ENCODE measurements around the gene SLC24A4.

The SLC24A4 gene

DNA sequence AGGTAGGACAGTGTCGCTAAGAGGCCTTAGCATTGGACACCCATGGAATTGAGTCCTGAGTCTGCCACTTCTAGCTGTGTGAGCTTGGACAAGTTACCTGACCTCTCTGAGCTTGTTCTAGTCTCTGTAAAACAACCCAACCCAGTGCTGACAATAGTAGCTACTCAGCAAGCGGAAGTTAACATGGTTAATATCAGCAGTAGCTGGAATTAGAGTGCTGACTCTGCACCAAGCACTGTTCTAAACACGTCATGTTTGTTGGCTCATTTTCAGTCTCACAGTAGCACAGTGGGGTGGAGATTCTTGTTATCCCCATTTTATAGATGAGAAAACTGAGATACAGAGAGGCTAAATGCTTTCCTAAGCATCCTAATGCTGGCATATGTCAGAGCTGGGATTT, 143.1 kb downstream of the SLC24A4 start:
- intact Hi-C loops (cut with DNase I): no loop called here
- DNase-seq: peak in 1 of 10 donors; percentile 27

DNA sequence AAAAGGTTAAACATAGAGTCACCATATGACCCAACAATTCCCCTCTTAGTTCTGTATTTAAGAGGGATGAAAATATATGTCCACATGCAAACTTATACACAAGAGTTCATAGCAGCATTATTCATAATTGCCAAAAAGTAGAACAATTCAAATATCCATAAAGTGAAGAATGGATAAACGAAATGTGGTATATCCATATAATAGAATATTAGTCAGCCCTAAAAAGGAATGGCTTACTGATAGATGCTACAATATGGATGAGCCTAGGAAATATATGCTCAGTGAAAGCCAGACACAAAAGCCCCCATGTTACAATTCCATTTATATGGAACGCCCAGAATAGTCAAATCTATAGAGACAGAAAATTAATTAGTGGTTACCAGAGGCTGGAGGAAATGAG, 146.6 kb downstream of the SLC24A4 start:
- DNase-seq: no peak

DNA sequence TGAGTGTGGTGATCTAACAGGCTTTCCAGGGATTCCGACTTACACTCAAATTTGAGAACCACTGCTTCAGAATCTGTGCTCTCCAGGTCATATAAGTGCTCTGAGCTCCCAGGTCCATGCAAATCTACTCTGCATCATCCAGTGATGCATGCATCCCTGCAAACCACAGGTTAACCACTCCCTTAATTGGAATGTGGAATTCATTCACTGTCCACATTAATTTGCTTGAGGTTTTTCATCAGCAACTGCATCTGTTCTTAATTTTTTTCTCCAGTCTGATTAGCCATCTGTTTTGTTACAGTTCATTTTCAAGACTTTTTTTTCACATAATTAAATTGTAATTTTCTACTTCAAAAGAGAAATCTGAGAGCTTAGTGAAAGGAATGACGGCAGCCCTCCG, 147.2 kb downstream of the SLC24A4 start:
- no peak for DNase-seq
- intact Hi-C loops (cut with DNase I): no loop called here

More for the DNA sequence above, 146.6 kb downstream of the SLC24A4 start:
- intact Hi-C loops (cut with DNase I): no loop called here

- intact Hi-C loops (cut with DNase I): no loop called here
- DNase-seq: no peak
Observed at GRCh38 chr14:92470811-92471210, 147.8 kb downstream of the SLC24A4 start.

DNA sequence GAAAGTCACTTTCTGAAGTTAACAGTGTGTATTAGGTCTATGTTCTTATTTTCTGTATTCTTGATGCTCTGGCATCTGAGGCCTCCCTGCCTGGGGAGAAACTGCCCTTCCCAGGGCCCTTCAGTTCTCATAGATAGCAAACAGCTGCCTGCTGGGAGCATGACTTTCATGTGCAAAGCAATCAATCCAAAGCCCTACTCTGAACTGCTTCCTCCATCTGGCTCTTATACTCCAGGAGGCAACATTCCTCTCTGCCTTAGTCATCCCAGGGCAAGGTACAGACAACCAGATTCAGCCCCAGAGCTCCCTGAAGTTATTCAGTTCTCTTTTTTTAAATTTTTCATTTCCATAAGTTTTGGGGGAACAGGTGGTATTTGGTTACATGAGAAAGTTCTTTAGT, 149.0 kb downstream of the SLC24A4 start:
- intact Hi-C loops (cut with DNase I): no loop called here
- no peak for DNase-seq

DNA sequence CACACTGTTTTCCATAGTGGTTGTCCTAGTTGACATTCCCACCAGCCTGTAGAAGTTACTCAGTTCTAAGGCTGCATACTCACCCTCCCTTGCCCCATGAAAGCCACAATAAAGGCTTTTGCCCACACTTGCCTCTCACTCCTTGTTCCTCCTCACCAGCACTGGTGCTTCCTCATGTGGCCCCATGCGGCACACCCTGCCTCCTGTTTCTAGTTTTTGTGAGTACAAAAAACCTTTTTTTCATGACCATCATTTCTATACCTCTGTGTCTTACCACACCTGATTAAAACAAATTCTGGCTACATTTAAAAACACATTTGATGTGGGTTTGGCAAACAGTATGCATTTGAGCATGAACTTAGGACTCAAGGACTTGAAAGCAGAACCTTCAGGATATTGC, 149.9 kb downstream of the SLC24A4 start:
- peak in 1 of 10 donors; percentile 66 for DNase-seq
- intact Hi-C loops (cut with DNase I): no loop called here

- peak in 2 of 10 donors; percentile 30 to 48 for DNase-seq
- intact Hi-C loops (cut with DNase I): no loop called here
Observed at GRCh38 chr14:92473261-92473968, 150.4 kb downstream of the SLC24A4 start.

DNA sequence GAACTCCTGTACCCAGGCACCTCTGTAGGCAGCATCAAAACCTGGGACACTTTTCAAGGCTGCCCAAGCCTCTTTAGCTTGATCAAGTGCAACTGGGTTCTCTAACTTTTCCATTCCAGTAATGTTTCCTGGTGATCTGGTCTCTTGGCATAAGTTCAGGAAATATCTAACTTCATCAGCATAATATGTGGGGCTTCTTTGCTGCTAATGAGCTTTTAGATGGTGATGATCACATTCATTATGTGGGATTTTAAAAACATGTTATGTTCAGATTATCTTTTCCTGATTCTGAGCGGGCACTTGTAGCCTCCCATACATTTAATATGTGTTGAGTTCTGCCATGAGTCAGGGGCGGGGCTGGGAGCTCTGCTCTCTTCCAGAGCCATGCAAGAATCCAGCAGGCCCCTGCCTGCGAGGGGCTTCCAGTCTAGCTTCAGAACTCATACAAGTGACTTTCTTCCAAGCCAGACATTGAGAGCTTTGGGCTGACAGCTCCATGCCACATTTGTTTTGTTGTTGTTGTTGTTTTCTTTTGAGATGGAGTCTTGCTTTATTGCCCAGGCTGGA, 151.1 kb downstream of the SLC24A4 start:
- DNase-seq: peak in 1 of 10 donors; percentile 53
- intact Hi-C loops (cut with DNase I): no loop called here

GRCh38 chr14:92475037-92475436, 152.1 kb downstream of the SLC24A4 start:
- intact Hi-C loops (cut with DNase I): no loop called here
- no peak for DNase-seq

- intact Hi-C loops (cut with DNase I): no loop called here
- DNase-seq: peak in 1 of 10 donors; percentile 70
Observed at GRCh38 chr14:92475451-92476187, 152.7 kb downstream of the SLC24A4 start.

- peak in 1 of 10 donors; percentile 20 for DNase-seq
- intact Hi-C loops (cut with DNase I): no loop called here
Observed at GRCh38 chr14:92480856-92481255, 157.9 kb downstream of the SLC24A4 start.

GRCh38 chr14:92481386-92481785, 158.4 kb downstream of the SLC24A4 start:
- DNase-seq: peak in 1 of 10 donors; percentile 20
- intact Hi-C loops (cut with DNase I): no loop called here

DNA sequence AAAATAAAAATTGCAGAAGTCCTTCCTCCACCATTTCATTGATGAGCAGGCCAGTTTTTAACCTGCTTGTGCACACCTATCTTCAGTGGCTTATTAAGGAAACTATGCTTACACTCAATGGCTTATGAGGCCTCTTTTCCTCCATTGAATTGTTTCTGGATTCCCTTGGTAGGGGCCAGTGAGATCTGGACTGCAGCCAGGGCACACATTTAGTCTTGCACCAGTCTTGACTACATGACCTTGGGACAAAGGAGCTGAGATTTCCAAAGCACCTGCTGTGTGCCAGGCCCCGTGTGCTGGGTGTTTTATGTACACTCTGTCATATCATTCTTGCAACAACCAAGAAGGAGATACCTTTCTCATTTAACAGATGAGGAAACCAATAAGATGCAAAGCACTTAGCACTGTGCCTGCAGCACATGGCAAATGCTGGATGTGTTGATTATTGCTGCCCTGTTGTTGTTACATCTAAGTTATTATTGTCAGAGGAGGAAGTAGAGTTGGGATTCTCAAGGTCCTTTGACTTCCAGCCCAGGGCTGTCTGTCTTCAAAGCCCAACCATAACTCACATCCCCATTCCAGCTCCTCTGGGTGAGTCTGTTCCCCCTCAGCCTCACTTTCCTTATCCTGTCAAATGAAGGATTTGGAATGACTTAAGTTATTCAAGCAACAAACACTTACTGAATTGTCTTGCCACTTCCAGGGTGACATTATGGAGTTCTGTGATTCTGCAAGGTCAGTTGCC, 159.0 kb downstream of the SLC24A4 start:
- intact Hi-C loops (cut with DNase I): no loop called here
- DNase-seq: peak in 1 of 10 donors; percentile 24

DNA sequence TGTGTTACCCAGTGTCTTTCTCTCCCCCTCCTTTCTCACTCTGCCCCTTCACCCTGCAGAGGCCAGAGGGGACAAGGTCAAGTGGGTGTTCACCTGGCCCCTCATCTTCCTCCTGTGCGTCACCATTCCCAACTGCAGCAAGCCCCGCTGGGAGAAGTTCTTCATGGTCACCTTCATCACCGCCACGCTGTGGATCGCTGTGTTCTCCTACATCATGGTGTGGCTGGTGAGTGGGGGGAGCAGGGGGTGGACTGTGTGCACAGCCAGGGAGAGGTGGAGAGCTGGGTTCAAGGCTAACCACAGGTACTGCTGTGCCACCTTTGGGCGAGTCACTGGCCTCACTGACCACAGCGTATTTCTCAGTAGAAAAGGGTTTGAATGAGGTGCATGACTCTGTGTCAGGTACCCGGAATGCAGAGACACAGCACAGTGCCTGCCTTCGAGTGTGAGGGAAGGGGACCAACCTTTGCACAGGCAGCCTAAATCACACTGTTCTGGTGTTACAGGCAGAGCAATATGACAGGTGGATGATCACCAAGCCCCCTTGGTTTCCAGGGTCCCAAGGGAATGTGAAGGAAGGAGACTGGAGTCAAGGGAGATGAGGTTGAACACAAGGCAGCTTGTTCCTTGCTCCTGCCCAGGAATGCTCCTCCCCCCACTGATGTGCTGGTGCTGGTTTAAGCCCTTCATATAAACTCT, 159.8 kb downstream of the SLC24A4 start:
- peak in 1 of 10 donors; percentile 54 for DNase-seq
- intact Hi-C loops (cut with DNase I): no loop called here

GRCh38 chr14:92484132-92484823, 161.3 kb downstream of the SLC24A4 start:
- DNase-seq: peak in 1 of 10 donors; percentile 22
- intact Hi-C loops (cut with DNase I): no loop called here

- intact Hi-C loops (cut with DNase I): no loop called here
- DNase-seq: no peak
Observed at GRCh38 chr14:92486881-92487280, 163.9 kb downstream of the SLC24A4 start.

DNA sequence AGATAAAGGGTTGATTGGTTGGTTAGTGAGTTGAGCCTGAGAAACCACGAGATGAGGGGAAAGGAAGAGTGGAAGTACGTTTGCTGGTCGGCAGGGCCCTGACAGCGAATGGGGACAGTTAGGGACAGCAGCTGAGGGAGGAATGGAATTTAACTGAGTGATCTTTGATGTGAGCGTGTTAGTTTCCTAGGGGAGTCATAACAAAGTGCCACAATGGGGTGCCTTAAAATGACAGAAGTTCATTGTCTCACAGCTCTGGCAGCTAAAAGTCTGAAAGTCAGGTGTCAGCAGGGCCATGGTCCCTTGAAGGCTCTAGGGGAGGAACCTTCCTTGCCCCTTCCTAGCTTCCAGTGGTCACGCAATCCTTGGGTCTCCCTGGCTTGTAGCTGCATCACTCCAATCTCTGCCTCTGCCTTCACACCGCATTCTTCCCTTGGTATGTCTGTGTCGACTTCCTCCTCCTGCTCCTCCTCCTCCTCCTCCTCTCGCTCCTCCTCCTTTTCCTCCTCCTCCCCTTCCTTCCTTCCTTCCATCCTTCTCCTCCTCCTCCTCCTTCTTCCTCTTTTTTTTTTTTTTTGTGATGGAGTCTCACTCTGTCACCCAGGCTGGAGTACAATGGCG, 164.7 kb downstream of the SLC24A4 start:
- DNase-seq: no peak
- intact Hi-C loops (cut with DNase I): no loop called here

- no peak for DNase-seq
- intact Hi-C loops (cut with DNase I): no loop called here
Observed at GRCh38 chr14:92489394-92490238, 166.7 kb downstream of the SLC24A4 start.

All from posterior cingulate gyrus (tissue), 11 donors.